K562 (cell line): Measurements from ENCODE around the gene LYG2. TPM values are rescaled to one million over a fixed set of nuclear protein-coding genes. Genes with fewer than 3 reads are reported as not detected.
"Not testable (repeated sequence)": the region's sequence is repeated elsewhere in the genome, so short reads cannot be mapped to it uniquely, and the experiment has no call there.

Experiments used
- ATAC-seq: fragments of 200-7000 bp; cut with Tn5 transposase; 3 replicates; pipeline ENCODE4 v1.9.1; 2020; ENCODE audit warnings: moderate library complexity
- BruUV-seq: library from RNA; stranded (reverse); fragments of 400-500 nt; replicated peaks from 2 replicates; lab custom pipeline; 2021; lab: Mats Ljungman, UMichigan
- CTCF ChIA-PET: fragments of 300-600 bp; formaldehyde crosslinking; extraction: SDS; loops from one replicate; lab custom pipeline; 2021; ENCODE audit warnings: low intra/inter-chr PET ratio; lab: Yijun Ruan, JAX
- POLR2A ChIA-PET: fragments of 300-600, 350-650 bp; sonication (Branson Sonifier 250); formaldehyde crosslinking; extraction: SDS; loops from one replicate; lab custom pipeline; 2021; ENCODE audit warnings: antibody characterized with exemption, inconsistent platforms; lab: Yijun Ruan, JAX
- DNase-seq, 4 experiments: peaks; one replicate each; pipeline versions ENCODE4 v3.0.0 to v3.0.0-alpha.2; 2011 to 2018; ENCODE audit warnings: low spot score in 3 of 4, mixed read lengths in 3 of 4; ENCODE audit errors: extremely low read depth in 1 of 4
- FAIRE-seq: peaks from 2 replicates; lab custom pipeline; 2011; peaks lifted over from hg19 to GRCh38; lab: Jason Lieb, UNC
- H2AFZ ChIP-seq: 2 replicates; pipeline ENCODE4 v1.6.0; 2011; ENCODE audit warnings: low read depth, low read length, control low read depth, inconsistent platforms
- H3K27ac ChIP-seq: fragments of 200-600 bp; 3 replicates; pipeline ENCODE4 v1.8.0; 2011; ENCODE audit warnings: low read depth, mild to moderate bottlenecking, control low read depth, inconsistent platforms, low read length, moderate library complexity, mixed read lengths; ENCODE audit errors: extremely low read depth
- H3K27me3 ChIP-seq, 2 experiments: fragments of 300-600 bp in 1 of 2; 2 replicates in 1 of 2; 3 replicates in 1 of 2; pipeline versions ENCODE4 v1.6.0 to v1.8.0; 2011; ENCODE audit warnings: inconsistent platforms in 2 of 2, low read length in 2 of 2, mild to moderate bottlenecking in 1 of 2, mixed read lengths in 1 of 2, moderate library complexity in 1 of 2; ENCODE audit not compliant: control insufficient read depth in 2 of 2, insufficient read depth in 2 of 2
- H3K36me3 ChIP-seq: fragments of 300-600 bp; 3 replicates; pipeline ENCODE4 v1.8.0; 2011; ENCODE audit warnings: mild to moderate bottlenecking, low read length, inconsistent platforms; ENCODE audit not compliant: control insufficient read depth, insufficient read depth
- H3K4me1 ChIP-seq, 2 experiments: fragments of 200-600 bp in 1 of 2; replicated peaks in 1 of 2; 2 replicates in 1 of 2; 3 replicates in 1 of 2; pipeline versions ENCODE4 v1.5.1 to v1.8.0; 2011; ENCODE audit warnings: inconsistent platforms in 2 of 2, low read length in 2 of 2, mild to moderate bottlenecking in 1 of 2, mixed read lengths in 1 of 2, moderate library complexity in 1 of 2; ENCODE audit not compliant: control insufficient read depth in 2 of 2, insufficient read depth in 2 of 2
- H3K4me2 ChIP-seq: 2 replicates; pipeline ENCODE4 v1.6.1; 2011; ENCODE audit warnings: low read length, control low read depth, inconsistent platforms, mixed read lengths; ENCODE audit not compliant: insufficient read depth
- H3K4me3 ChIP-seq: fragments of 200-600 bp; sonication (generic), shearing (Covaris generic); 2 replicates; pipeline ENCODE4 v1.5.1; 2016; ENCODE audit warnings: control low read depth, inconsistent platforms
- H3K79me2 ChIP-seq: fragments of 200-600 bp; 3 replicates; pipeline ENCODE4 v1.8.0; 2011; ENCODE audit warnings: low read length, inconsistent platforms; ENCODE audit not compliant: control insufficient read depth, insufficient read depth
- H3K9ac ChIP-seq, 2 experiments: 2 replicates each; pipeline versions ENCODE4 v1.6.0 to v1.6.1; 2011; ENCODE audit warnings: low read depth in 2 of 2, low read length in 2 of 2, control low read depth in 1 of 2, inconsistent platforms in 1 of 2, mild to moderate bottlenecking in 1 of 2, mixed read lengths in 1 of 2; ENCODE audit not compliant: insufficient read depth in 1 of 2
- H3K9me1 ChIP-seq: one replicate; pipeline ENCODE4 v1.6.0; 2011; ENCODE audit warnings: inconsistent platforms, mild to moderate bottlenecking, low read length, moderate library complexity; ENCODE audit not compliant: control insufficient read depth, insufficient read depth
- H3K9me3 ChIP-seq: replicated peaks from 2 replicates; pipeline ENCODE4 v1.5.1; 2011; ENCODE audit warnings: low read depth, low read length, inconsistent platforms; ENCODE audit not compliant: control insufficient read depth, insufficient read depth
- H4K20me1 ChIP-seq: replicated peaks from 2 replicates; pipeline ENCODE4 v1.6.1; 2011; ENCODE audit warnings: low read length, inconsistent platforms, mixed read lengths; ENCODE audit not compliant: control insufficient read depth, insufficient read depth
- ZNF146 ChIP-seq: IDR thresholded peaks from one replicate; pipeline ENCODE4 v1.6.1; 2018; ENCODE audit warnings: missing compliant biosample characterization; ENCODE audit not compliant: unreplicated experiment
- WGBS: fragments of 100-300 bp; shearing (Covaris generic); methylation state at CpG from one replicate; pipeline ENCODE4 v1.1.6; 2016; ENCODE audit warnings: low coverage, mixed read lengths; ENCODE audit not compliant: insufficient coverage; ENCODE audit errors: missing lambda C conversion rate; 5-methylcytosine and 5-hydroxymethylcytosine counted together
- in situ Hi-C: fragments of 300-500 bp; cut with MboI; formaldehyde crosslinking; loops from 4 replicates; pipeline ENCODE4 v1.15.0; 2018; ENCODE audit warnings: inconsistent platforms, mixed read lengths
- intact Hi-C: fragments of 100-400 bp; cut with micrococcal nuclease; formaldehyde crosslinking; loops from 2 replicates; pipeline ENCODE4 v1.14.2; 2022
- polyA plus RNA-seq, 8 experiments: library from polyadenylated mRNA; depleted of rRNA in 4 of 8; stranded (reverse) in 5 of 8; unstranded in 3 of 8; fragments of >200 nt; fragmentation: Nextera tagmentation in 2 of 8; fragmentation: Illumina TruSeq in 1 of 8; extraction: Ambion mirVana in 2 of 8; extraction: Trizol in 1 of 8; gene quantifications; 2 replicates each; pipeline versions ENCODE4 v1.2.1 to v1.2.3, GENCODE V29; 2011 to 2014; ENCODE audit warnings: inconsistent platforms in 1 of 8, missing spikeins in 1 of 8
- small RNA-seq: library from RNA; depleted of rRNA; stranded (forward); fragments of <200 nt; gene quantifications from one replicate; pipeline ENCODE3, GENCODE V24; 2014
- total RNA-seq, 7 experiments: library from RNA; depleted of rRNA in 6 of 7; stranded (reverse); fragments of >200 nt in 6 of 7; fragmentation: Illumina TruSeq in 2 of 7; extraction: Trizol in 2 of 7; gene quantifications; 2 replicates each; pipeline versions ENCODE4 v1.2.1 to v1.2.3, GENCODE V29; 2011 to 2021; ENCODE audit warnings: low replicate concordance in 1 of 7

Gene LYG2
- total and polyA plus RNA-seq, 9 of the 15 experiments (the other 6 are each of a cell fraction or from before 2014, with no cell fraction given) = 0.15 to 0.21 (median 0.17) TPM; not detected in 6

DNA sequence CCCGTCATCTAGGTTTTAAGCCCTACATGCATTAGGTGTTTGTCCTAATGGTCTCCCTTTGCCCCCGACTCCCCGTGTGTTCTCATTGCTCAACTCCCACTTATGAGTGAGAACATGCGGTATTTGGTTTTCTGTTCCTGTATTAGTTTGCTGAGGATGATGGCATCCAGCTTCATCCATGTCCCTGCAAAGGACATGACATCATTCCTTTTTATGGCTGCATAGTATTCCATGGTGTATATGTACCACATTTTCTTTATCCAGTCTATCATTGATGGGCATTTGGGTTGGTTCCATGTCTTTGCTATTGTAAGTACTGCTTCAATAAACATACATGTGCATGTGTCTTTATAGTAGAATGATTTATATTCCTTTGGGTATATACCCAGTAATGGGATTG, 63.1 kb downstream of the LYG2 start:
- H3K4me3 ChIP-seq, POLR2A ChIA-PET, DNase-seq, H4K20me1 ChIP-seq, FAIRE-seq, ATAC-seq, in situ Hi-C loops, H3K27me3 ChIP-seq, H3K4me1 ChIP-seq, H3K9me3 ChIP-seq, H3K27ac ChIP-seq, H3K9ac ChIP-seq, H3K9me1 ChIP-seq, intact Hi-C loops, BruUV-seq, CTCF ChIA-PET, H2AFZ ChIP-seq, H3K4me2 ChIP-seq: not testable (repeated sequence)
- peaks cover 31% of the 10 kb centered on the region for H3K79me2 ChIP-seq
- H3K36me3 ChIP-seq = peaks cover 86% of the 10 kb centered on the region
- WGBS = 93% methylated on average over 4 of the region's 4 CpGs
- TF ChIP-seq ZNF146 (CRISPR knock-in tag) = peak; percentile 68

Small RNAs within 50 kb of the gene (small RNA-seq; reads per million reads assigned to genes)
- gene AC092587.1 = not detected

Other genes starting within 250 kb of the LYG2 start
Only the 7 nearest of the 9 such genes appear.
- 2.7 and 6.1 TPM in 2 replicates for gene TSGA10, start 100.7 kb downstream of the LYG2 start, total RNA-seq (2014; rRNA removed)
- gene TSGA10, start 100.7 kb downstream of the LYG2 start, total RNA-seq (2014; rRNA removed; fragmentation: Illumina TruSeq; extraction: Trizol) = 2.9 and 3.5 TPM in 2 replicates
- gene TSGA10, start 100.7 kb downstream of the LYG2 start, total RNA-seq (2015; rRNA removed; fragmentation: Illumina TruSeq; extraction: Trizol) = 5.2 and 5.8 TPM in 2 replicates
- gene TSGA10, start 100.7 kb downstream of the LYG2 start, total RNA-seq (2021) = 2.8 TPM in 2 replicates
- 2.7 and 3.2 TPM in 2 replicates for gene TSGA10, start 100.7 kb downstream of the LYG2 start, polyA plus RNA-seq (2011; rRNA removed)
- gene TSGA10, start 100.7 kb downstream of the LYG2 start, polyA plus RNA-seq (2014; fragmentation: Illumina TruSeq; extraction: Trizol) = 1.9 and 3.5 TPM in 2 replicates
- 1 to 10 TPM; 2.1 to 3.5 TPM for gene TSGA10, start 100.7 kb downstream of the LYG2 start, polyA plus RNA-seq (2014; fragmentation: Nextera tagmentation; extraction: Ambion mirVana)
- 5.8 and 11.3 TPM in 2 replicates for gene TSGA10, start 100.7 kb downstream of the LYG2 start, polyA plus RNA-seq (2014; rRNA removed)
- 6.7 and 10.4 TPM in 2 replicates for gene LIPT1, start 100.7 kb downstream of the LYG2 start, total RNA-seq (2014; rRNA removed)
- 9.7 and 11.6 TPM in 2 replicates for gene LIPT1, start 100.7 kb downstream of the LYG2 start, total RNA-seq (2014; rRNA removed; fragmentation: Illumina TruSeq; extraction: Trizol)
- 9.2 and 9.5 TPM in 2 replicates for gene LIPT1, start 100.7 kb downstream of the LYG2 start, total RNA-seq (2015; rRNA removed; fragmentation: Illumina TruSeq; extraction: Trizol)
- gene LIPT1, start 100.7 kb downstream of the LYG2 start, total RNA-seq (2021) = 6.4 and 8.6 TPM in 2 replicates
- 13.3 and 17.6 TPM in 2 replicates for gene LIPT1, start 100.7 kb downstream of the LYG2 start, polyA plus RNA-seq (2011; rRNA removed)
- gene LIPT1, start 100.7 kb downstream of the LYG2 start, polyA plus RNA-seq (2014; fragmentation: Illumina TruSeq; extraction: Trizol) = 11.7 and 11.9 TPM in 2 replicates
- 10 to 100 TPM; 16.3 to 18.3 TPM for gene LIPT1, start 100.7 kb downstream of the LYG2 start, polyA plus RNA-seq (2014; fragmentation: Nextera tagmentation; extraction: Ambion mirVana)
- gene LIPT1, start 100.7 kb downstream of the LYG2 start, polyA plus RNA-seq (2014; rRNA removed) = 10.5 and 12.1 TPM in 2 replicates
- 23.7 and 25.5 TPM in 2 replicates for gene MITD1, start 74.6 kb downstream of the LYG2 start, total RNA-seq (2014; rRNA removed)
- 42.8 and 46.2 TPM in 2 replicates for gene MITD1, start 74.6 kb downstream of the LYG2 start, total RNA-seq (2014; rRNA removed; fragmentation: Illumina TruSeq; extraction: Trizol)
- 47.1 and 50.9 TPM in 2 replicates for gene MITD1, start 74.6 kb downstream of the LYG2 start, total RNA-seq (2015; rRNA removed; fragmentation: Illumina TruSeq; extraction: Trizol)
- gene MITD1, start 74.6 kb downstream of the LYG2 start, total RNA-seq (2021) = 19.6 and 20.5 TPM in 2 replicates
- 22.9 and 30.7 TPM in 2 replicates for gene MITD1, start 74.6 kb downstream of the LYG2 start, polyA plus RNA-seq (2011; rRNA removed)
- 36.6 and 43.2 TPM in 2 replicates for gene MITD1, start 74.6 kb downstream of the LYG2 start, polyA plus RNA-seq (2014; fragmentation: Illumina TruSeq; extraction: Trizol)
- 10 to 100 TPM; 62.3 to 71.8 TPM for gene MITD1, start 74.6 kb downstream of the LYG2 start, polyA plus RNA-seq (2014; fragmentation: Nextera tagmentation; extraction: Ambion mirVana)
- 42.4 and 48.7 TPM in 2 replicates for gene MITD1, start 74.6 kb downstream of the LYG2 start, polyA plus RNA-seq (2014; rRNA removed)
- gene MRPL30, start 74.5 kb downstream of the LYG2 start, total RNA-seq (2014; rRNA removed) = 66.6 and 73.2 TPM in 2 replicates
- 97.0 and 106 TPM in 2 replicates for gene MRPL30, start 74.5 kb downstream of the LYG2 start, total RNA-seq (2014; rRNA removed; fragmentation: Illumina TruSeq; extraction: Trizol)
- 88.8 and 100 TPM in 2 replicates for gene MRPL30, start 74.5 kb downstream of the LYG2 start, total RNA-seq (2015; rRNA removed; fragmentation: Illumina TruSeq; extraction: Trizol)
- 64.0 and 69.7 TPM in 2 replicates for gene MRPL30, start 74.5 kb downstream of the LYG2 start, total RNA-seq (2021)
- gene MRPL30, start 74.5 kb downstream of the LYG2 start, polyA plus RNA-seq (2011; rRNA removed) = 71.8 and 87.0 TPM in 2 replicates
- 108 and 123 TPM in 2 replicates for gene MRPL30, start 74.5 kb downstream of the LYG2 start, polyA plus RNA-seq (2014; fragmentation: Illumina TruSeq; extraction: Trizol)
- 100 to 1,000 TPM in 1 of 2 experiments, 10 to 100 TPM in 1; 63.3 to 130 TPM for gene MRPL30, start 74.5 kb downstream of the LYG2 start, polyA plus RNA-seq (2014; fragmentation: Nextera tagmentation; extraction: Ambion mirVana)
- gene MRPL30, start 74.5 kb downstream of the LYG2 start, polyA plus RNA-seq (2014; rRNA removed) = 70.8 and 74.9 TPM in 2 replicates
- 0.64 and 0.94 TPM in 2 replicates for gene LYG1, start 45.5 kb upstream of the LYG2 start, total RNA-seq (2014; rRNA removed)
- gene LYG1, start 45.5 kb upstream of the LYG2 start, total RNA-seq (2014; rRNA removed; fragmentation: Illumina TruSeq; extraction: Trizol) = 1.0 and 1.1 TPM in 2 replicates
- 1.1 and 1.2 TPM in 2 replicates for gene LYG1, start 45.5 kb upstream of the LYG2 start, total RNA-seq (2015; rRNA removed; fragmentation: Illumina TruSeq; extraction: Trizol)
- 0.91 and 1.3 TPM in 2 replicates for gene LYG1, start 45.5 kb upstream of the LYG2 start, total RNA-seq (2021)
- gene LYG1, start 45.5 kb upstream of the LYG2 start, polyA plus RNA-seq (2011; rRNA removed) = 2.6 and 4.7 TPM in 2 replicates
- gene LYG1, start 45.5 kb upstream of the LYG2 start, polyA plus RNA-seq (2014; fragmentation: Illumina TruSeq; extraction: Trizol) = 0.68 and 1.4 TPM in 2 replicates
- 1 to 10 TPM; 1.7 to 1.8 TPM for gene LYG1, start 45.5 kb upstream of the LYG2 start, polyA plus RNA-seq (2014; fragmentation: Nextera tagmentation; extraction: Ambion mirVana)
- 1.2 and 1.7 TPM in 2 replicates for gene LYG1, start 45.5 kb upstream of the LYG2 start, polyA plus RNA-seq (2014; rRNA removed)
- 34.4 and 39.2 TPM in 2 replicates for gene TXNDC9, start 80.7 kb upstream of the LYG2 start, total RNA-seq (2014; rRNA removed)
- 75.8 and 85.2 TPM in 2 replicates for gene TXNDC9, start 80.7 kb upstream of the LYG2 start, total RNA-seq (2014; rRNA removed; fragmentation: Illumina TruSeq; extraction: Trizol)
- 67.4 and 68.8 TPM in 2 replicates for gene TXNDC9, start 80.7 kb upstream of the LYG2 start, total RNA-seq (2015; rRNA removed; fragmentation: Illumina TruSeq; extraction: Trizol)
- 37.1 and 37.5 TPM in 2 replicates for gene TXNDC9, start 80.7 kb upstream of the LYG2 start, total RNA-seq (2021)
- gene TXNDC9, start 80.7 kb upstream of the LYG2 start, polyA plus RNA-seq (2011; rRNA removed) = 46.3 and 65.5 TPM in 2 replicates
- 58.3 and 58.4 TPM in 2 replicates for gene TXNDC9, start 80.7 kb upstream of the LYG2 start, polyA plus RNA-seq (2014; fragmentation: Illumina TruSeq; extraction: Trizol)
- 100 to 1,000 TPM; 194 to 211 TPM for gene TXNDC9, start 80.7 kb upstream of the LYG2 start, polyA plus RNA-seq (2014; fragmentation: Nextera tagmentation; extraction: Ambion mirVana)
- gene TXNDC9, start 80.7 kb upstream of the LYG2 start, polyA plus RNA-seq (2014; rRNA removed) = 44.6 and 51.3 TPM in 2 replicates
- 45.4 and 47.7 TPM in 2 replicates for gene EIF5B, start 81.7 kb upstream of the LYG2 start, total RNA-seq (2014; rRNA removed)
- 33.8 and 41.5 TPM in 2 replicates for gene EIF5B, start 81.7 kb upstream of the LYG2 start, total RNA-seq (2014; rRNA removed; fragmentation: Illumina TruSeq; extraction: Trizol)
- gene EIF5B, start 81.7 kb upstream of the LYG2 start, total RNA-seq (2015; rRNA removed; fragmentation: Illumina TruSeq; extraction: Trizol) = 45.1 and 48.8 TPM in 2 replicates
- 48.3 and 56.4 TPM in 2 replicates for gene EIF5B, start 81.7 kb upstream of the LYG2 start, total RNA-seq (2021)
- gene EIF5B, start 81.7 kb upstream of the LYG2 start, polyA plus RNA-seq (2011; rRNA removed) = 26.2 and 38.2 TPM in 2 replicates
- 121 and 143 TPM in 2 replicates for gene EIF5B, start 81.7 kb upstream of the LYG2 start, polyA plus RNA-seq (2014; fragmentation: Illumina TruSeq; extraction: Trizol)
- 10 to 100 TPM; 26.5 to 33.2 TPM for gene EIF5B, start 81.7 kb upstream of the LYG2 start, polyA plus RNA-seq (2014; fragmentation: Nextera tagmentation; extraction: Ambion mirVana)
- 48.0 and 76.4 TPM in 2 replicates for gene EIF5B, start 81.7 kb upstream of the LYG2 start, polyA plus RNA-seq (2014; rRNA removed)